Activated CD4-positive, CD25-positive, alpha-beta regulatory T cell treated with anti-CD3 and anti-CD28 coated beads, Interleukin-2, amount 50 U/mL, for 24 hours (primary cell): Measurements from ENCODE around the gene ABHD1.
A peak's percentile ranks its signal among the peaks of the same experiment; 100 is the strongest.
"Not testable (repeated sequence)": the region's sequence is repeated elsewhere in the genome, so short reads cannot be mapped to it uniquely, and the experiment has no call there.

Experiments used
- ATAC-seq, 2 donors: fragments of 150-1000 bp; cut with Tn5 transposase; one replicate each; pipeline ENCODE4 v1.10.0; 2021; ENCODE audit warnings: mild to moderate bottlenecking in 1 of 2, moderate library complexity in 1 of 2

ABHD1 gene

GRCh38 chr2:27111392-27112078 lies 12.1 kb upstream of the ABHD1 start:
- ATAC-seq, result not testable (repeated sequence)

GRCh38 chr2:27115519-27115918 lies 8.1 kb upstream of the ABHD1 start:
- no peak for ATAC-seq

- no peak for ATAC-seq
Measured at GRCh38 chr2:27117995-27118524, 5.6 kb upstream of the ABHD1 start.

- ATAC-seq, result peak in 1 of 2 donors; percentile 8
Measured at GRCh38 chr2:27118525-27119329, 4.9 kb upstream of the ABHD1 start, which contains the start of gene CGREF1. Gene CGREF1 (minus strand): TSS chr2:27119128. CDS start chr2:27104366, 14,762 bp downstream.

GRCh38 chr2:27119330-27119670 lies 4.3 kb upstream of the ABHD1 start:
- not testable (repeated sequence) for ATAC-seq

DNA sequence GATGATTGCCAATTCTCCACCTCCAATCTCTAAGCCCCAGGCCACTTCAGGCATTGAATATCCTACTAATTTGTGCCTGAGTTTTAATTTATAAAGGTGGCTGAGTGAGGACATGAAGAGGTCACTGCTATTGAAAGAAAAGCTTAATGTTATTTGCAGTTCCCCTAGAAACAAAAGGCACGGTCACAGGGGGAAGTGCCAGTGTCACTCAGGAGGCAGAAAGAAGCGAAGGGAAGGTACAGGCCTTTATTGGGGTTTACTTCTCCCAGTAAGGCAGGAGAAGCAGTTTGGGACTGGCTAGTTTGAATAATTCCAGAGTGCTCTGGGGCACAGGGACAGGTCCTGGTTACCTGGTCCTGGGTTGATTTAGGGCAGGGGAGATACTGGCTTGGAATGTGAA lies 1.7 kb upstream of the ABHD1 start:
- no peak for ATAC-seq

DNA sequence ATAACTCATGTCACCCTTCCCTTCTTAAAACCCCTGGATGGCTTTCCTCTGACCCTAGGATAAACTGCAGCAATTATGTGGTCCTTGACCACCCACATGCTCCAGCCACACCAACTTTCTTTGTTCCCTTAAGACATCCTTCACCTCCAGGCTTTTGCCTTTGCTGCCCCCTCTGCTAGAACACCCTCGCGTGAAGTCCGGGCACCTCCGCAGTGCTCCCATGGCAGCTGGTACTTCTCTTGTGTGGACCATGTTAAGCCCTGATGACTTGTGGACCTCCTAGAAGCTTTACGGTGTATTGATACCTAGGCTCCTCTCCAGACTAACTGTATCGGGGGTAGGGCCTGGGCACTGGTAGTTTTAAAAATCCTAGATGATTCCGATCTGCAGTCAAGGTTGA lies 824 bp upstream of the ABHD1 start:
- no peak for ATAC-seq

DNA sequence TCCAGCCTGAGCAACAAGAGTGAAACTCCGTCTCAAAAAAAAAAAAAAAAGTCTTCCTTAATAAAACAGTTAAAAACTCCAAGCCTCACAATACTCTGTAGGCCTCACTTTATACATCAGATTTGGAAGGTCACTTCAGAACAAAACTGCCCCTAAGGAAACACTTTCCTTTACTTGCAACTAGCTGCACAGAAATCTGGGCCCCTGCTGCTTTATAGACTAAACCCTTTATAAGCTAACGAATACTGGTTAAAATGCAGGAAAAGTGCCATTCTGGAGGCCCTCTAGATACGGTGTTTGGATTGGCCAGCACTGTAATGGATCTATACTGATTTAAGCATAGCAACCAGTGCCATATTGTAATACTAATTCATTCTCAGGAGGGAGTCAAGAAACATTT lies 1.5 kb downstream of the ABHD1 start:
- no peak for ATAC-seq

DNA sequence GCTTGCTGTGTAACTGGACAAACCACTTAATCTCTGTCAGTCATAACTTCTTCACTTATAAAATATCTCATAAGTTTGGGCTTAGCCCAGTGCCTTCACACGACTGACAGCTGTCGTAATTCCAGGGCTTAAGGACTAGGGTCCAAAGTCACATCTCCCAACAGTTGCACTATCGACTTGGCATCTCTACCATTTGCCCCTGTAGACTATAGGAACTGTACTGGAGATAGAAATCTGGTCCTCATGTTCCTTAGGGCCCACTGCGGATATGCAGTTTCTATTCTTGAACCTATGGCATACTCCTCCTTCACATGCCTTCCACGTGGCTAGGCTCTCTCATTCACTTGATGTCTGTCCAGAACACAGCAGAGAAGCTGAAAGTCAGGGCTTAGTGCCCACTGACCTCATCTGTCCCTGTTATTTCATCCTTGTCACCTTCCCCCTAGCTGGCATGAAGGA lies 2.7 kb downstream of the ABHD1 start:
- no peak for ATAC-seq

DNA sequence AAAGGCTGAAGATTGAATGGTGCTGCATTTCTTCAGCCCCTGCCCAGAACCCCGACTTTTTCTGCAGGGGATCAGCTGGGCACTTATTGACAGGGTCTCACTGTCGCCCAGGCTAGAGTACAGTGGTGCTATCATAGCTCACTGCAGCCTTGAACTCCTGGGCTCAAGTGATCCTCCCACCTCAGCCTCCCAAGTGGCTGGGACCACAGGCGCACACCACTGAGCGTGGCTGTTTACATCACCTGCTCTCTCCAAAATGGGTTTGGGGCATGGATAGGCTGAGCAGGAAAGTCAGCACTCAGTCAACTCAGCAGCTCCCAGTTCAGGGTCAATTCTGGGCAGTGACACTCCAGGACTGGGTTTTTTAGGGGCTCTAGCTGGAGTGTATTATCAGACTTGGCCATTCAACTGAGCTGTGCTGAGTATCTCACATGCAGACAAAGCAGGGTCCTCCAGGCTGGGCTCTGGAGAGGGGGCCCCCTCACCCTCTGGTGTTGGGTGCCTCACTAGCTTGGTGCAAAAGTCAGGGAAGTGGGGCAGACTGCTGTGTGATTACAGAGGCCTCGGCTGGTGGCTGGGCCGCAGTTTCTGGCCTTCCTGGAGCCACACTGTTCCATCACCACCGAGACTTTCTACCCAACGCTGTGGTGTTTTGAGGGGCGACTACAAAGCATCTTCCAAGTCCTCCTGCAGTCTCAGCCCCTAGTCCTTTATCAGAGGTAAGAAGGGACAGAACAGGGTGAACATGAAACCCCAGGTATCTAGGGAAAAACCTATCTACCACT lies 4.5 kb downstream of the ABHD1 start:
- no peak for ATAC-seq

DNA sequence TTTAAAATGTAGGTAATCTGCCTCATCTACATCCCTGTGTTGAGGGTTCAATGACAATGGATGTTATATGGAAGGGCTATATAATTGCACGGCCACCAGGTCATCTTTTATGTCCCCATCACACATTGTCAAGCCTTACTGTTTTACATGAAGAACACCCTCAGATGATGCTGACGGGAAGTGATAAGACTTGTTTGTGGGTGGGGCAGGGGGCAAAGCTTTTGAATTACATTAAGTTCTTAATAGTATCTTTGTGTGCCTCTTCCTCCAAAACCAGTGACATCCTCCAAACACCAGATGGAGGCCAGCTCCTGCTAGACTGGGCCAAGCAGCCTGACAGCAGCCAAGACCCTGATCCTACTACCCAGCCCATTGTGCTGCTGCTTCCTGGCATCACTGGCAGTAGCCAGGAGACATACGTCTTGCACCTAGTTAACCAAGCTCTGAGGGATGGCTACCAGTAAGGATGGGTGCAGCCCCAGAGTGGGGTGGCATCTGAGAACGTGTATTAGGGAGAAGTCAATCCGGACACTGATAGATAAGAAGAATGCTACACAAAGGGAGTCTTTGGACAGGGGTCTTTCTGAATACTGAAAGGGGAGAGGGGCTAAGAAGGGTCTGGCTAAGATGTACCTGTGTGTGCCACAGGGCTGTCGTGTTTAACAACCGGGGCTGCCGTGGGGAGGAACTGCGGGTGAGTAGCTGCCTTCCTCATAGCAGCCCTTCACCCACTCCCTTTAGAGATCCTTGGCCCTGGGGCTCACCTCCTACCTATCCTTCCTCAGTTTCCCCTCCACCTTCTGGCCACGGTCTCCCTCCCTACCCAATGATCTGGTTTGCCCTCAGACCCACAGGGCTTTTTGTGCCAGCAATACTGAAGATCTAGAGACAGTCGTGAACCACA lies 5.3 kb downstream of the ABHD1 start:
- ATAC-seq, result no peak

DNA sequence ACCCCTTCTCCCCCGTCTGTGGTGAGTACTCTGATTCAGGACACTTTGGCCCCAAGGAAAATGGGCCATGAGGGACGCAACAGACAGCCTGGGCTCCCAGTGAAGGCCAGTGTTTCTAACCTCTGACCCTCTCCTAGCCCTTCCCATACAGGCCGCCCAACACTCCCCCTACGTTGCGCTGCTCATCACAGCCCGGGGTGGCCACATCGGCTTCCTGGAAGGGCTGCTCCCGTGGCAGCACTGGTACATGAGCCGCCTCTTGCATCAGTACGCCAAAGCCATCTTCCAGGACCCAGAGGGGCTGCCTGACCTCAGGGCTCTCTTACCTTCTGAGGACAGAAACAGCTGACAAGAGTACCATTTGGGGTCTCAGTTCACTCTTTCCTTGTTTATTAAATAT lies 6.8 kb downstream of the ABHD1 start:
- no peak for ATAC-seq

GRCh38 chr2:27131429-27131828 lies 7.8 kb downstream of the ABHD1 start:
- ATAC-seq, result no peak

- ATAC-seq, result no peak
Measured at GRCh38 chr2:27133195-27133875, 9.7 kb downstream of the ABHD1 start.

DNA sequence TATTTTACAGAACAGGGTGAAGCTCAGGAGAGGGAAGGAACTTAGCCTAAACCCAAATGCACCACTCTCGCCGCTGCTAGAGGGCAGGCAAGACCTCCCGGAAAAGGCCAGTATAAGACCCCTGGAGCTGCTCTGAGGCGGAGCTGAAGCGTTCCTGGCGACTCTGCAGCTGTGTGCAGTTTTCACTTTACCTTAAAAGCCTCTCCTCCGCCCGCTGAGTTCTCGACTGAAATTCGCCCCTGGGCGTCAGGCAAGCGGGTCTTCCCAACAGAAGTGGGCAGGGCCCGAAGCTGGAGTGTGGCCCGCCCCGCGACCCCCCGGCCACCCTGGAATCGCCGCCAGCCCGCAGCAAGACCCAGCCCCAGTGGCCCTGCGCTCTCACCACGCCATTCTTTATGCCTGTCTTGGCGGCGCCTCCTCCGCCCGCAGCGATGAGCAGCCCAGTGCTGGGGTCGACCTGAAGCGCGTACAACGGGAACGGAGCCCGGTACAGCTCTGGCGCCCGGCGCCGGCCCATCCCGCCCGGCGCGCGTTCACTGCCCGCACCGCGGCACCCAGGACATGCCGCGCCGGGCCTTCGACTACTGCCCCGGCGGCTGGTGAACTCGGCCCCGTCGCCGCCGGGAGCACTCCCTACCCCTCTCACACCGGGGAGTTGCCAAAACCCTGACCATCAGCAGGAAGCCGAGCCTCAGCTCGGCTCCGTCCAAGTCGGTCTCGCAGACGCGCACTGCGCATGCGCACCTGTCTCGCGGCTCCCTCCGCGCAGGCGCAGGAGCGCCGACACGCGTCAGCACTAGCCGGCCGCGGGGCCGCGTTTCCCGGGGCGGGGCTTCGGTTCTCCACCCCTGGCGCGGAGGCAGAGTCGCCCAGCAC lies 10.5 kb downstream of the ABHD1 start, which contains the start of gene PREB:
Gene PREB (minus strand): TSS at position 732 of the 876 bp plus-strand sequence. CDS start 215 bp downstream, at position 517.
- ATAC-seq, result peak; percentile 95 to 96

DNA sequence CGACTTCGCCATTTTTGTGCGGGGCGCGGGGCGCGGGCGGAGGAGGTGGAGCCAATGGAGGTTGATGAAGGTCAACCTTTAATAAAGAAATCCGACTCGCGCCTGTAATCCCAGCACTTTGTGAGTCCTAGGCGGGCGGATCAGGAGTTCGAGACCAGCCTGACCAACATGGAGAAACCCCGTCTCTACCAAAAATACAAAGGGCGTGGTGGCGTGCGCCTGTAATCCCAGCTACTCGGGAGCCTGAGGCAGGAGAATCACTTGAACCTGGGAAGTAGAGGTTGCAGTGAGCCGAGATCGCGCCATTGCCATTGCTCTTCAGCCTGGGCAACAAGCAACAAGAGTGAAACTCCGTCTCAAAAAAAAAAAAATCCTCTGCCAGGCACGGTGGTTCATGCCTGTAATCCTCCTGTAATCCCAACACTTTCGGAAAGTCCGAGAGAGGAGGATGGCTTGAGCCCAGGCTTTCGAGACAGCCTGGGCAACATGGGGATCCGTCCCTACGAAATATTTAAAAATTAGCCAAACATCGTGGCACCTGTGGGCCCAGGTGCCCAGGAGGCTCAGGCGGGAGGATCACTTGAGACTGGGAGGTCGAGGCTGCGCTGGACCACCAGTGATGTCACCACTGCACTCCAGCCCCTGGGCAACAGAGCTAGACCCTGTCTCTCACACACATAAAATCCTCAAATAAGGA lies 11.3 kb downstream of the ABHD1 start:
- no peak for ATAC-seq

DNA sequence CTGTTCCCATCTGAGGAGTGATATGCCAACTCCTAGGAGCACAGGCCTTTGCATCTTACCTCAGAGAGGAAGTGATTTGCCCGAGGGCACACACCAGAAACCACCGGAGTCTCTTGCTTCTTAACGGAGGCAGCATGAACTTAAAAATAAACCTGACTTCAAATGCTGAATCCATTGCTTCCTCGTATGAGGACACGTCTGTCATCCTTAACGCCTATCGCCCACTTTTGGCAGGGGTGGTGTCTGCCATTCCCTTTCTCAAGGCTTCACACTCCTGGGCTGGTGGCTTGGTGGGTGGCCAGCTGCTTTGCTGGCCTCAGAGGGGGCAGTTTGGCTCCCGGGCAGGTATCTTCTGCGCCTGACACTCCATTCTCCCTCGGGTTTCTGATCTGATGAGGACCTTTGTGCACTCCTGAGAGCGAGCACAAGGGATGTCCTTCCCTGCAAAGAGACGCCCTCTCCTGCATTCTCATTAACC lies 11.9 kb downstream of the ABHD1 start:
- ATAC-seq, result no peak

DNA sequence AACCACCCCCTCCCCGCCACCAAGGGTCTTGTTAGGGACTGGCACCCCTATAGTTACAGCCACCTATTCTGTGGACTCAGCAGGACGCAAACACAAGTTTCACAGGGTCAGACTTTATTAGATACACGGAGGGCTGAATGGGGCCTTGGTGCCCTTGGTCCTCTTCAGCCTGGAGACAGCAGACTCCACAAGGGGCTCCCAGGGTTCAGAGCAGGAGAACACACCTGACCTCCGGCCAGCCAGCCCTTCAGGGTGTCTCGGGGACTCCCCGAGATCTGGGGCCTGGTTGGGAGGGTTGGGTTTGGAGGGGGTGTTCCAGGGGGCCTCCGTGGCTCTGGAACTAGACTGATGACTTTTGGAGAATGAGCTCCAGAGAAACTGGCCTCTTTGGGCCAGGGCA lies 13.1 kb downstream of the ABHD1 start:
- no peak for ATAC-seq

GRCh38 chr2:27137322-27137935 lies 13.8 kb downstream of the ABHD1 start:
- no peak for ATAC-seq
